ENCODE measurements around the gene COG5. TPM values are rescaled to one million over a fixed set of nuclear protein-coding genes. Genes with fewer than 3 reads are reported as not detected.
"Not testable (repeated sequence)": the region's sequence is repeated elsewhere in the genome, so short reads cannot be mapped to it uniquely, and the experiment has no call there.

COG5 gene
- total RNA-seq, 1 donor from 2014 or later: 21.4 TPM

GRCh38 chr7:107253599-107253998, 310.1 kb downstream of the COG5 start:
- H3K27ac ChIP-seq (ENCODE audit: low read depth, low read length): no peak overlapping the region
- H3K36me3 ChIP-seq (ENCODE audit: control insufficient read depth in 3 of 3, insufficient read depth in 3 of 3, low read length in 3 of 3): no peaks in the 10 kb centered on the region
- H3K4me3 ChIP-seq (ENCODE audit: low read length in 3 of 3): no peak overlapping the region
- H3K27me3 ChIP-seq (ENCODE audit: control insufficient read depth in 3 of 3, insufficient read depth in 3 of 3, low read length in 3 of 3): no peaks in the 10 kb centered on the region
- no peak overlapping the region for H3K9ac ChIP-seq (ENCODE audit: low read depth in 1 of 3, low read length in 3 of 3)
- H3K9me3 ChIP-seq (ENCODE audit: control insufficient read depth in 3 of 3, low read length in 3 of 3): no peaks in the 10 kb centered on the region
- peaks cover 4 to 12% (median 11%) of the 10 kb centered on the region in 3 donors for H3K4me1 ChIP-seq (ENCODE audit: control insufficient read depth in 3 of 3, insufficient read depth in 3 of 3, low read length in 3 of 3)

GRCh38 chr7:107251963-107252362, 311.8 kb downstream of the COG5 start:
- Histone ChIP-seq H3K27me3 (ENCODE audit: control insufficient read depth in 3 of 3, insufficient read depth in 3 of 3, low read length in 3 of 3) (no peaks in the 10 kb centered on the region), H3K4me3 (ENCODE audit: low read length in 3 of 3) (no peak overlapping the region), H3K4me1 (ENCODE audit: control insufficient read depth in 3 of 3, insufficient read depth in 3 of 3, low read length in 3 of 3) (peaks cover 0 to 7% (median 7%) of the 10 kb centered on the region in 3 donors), H3K9ac (ENCODE audit: low read depth in 1 of 3, low read length in 3 of 3) (no peak overlapping the region), H3K9me3 (ENCODE audit: control insufficient read depth in 3 of 3, low read length in 3 of 3) (no peaks in the 10 kb centered on the region), H3K36me3 (ENCODE audit: control insufficient read depth in 3 of 3, insufficient read depth in 3 of 3, low read length in 3 of 3) (peaks cover 0 to 7% (median 0%) of the 10 kb centered on the region in 3 donors), H3K27ac (ENCODE audit: low read depth, low read length) (no peak overlapping the region)

GRCh38 chr7:107248551-107249316, 315.0 kb downstream of the COG5 start:
- Histone ChIP-seq H3K27me3 (ENCODE audit: control insufficient read depth in 3 of 3, insufficient read depth in 3 of 3, low read length in 3 of 3) (no peaks in the 10 kb centered on the region), H3K9me3 (ENCODE audit: control insufficient read depth in 3 of 3, low read length in 3 of 3) (no peaks in the 10 kb centered on the region), H3K9ac (ENCODE audit: low read depth in 1 of 3, low read length in 3 of 3) (no peak overlapping the region), H3K27ac (ENCODE audit: low read depth, low read length) (no peak overlapping the region), H3K36me3 (ENCODE audit: control insufficient read depth in 3 of 3, insufficient read depth in 3 of 3, low read length in 3 of 3) (peaks cover 0 to 9% (median 3%) of the 10 kb centered on the region in 3 donors), H3K4me3 (ENCODE audit: low read length in 3 of 3) (no peak overlapping the region), H3K4me1 (ENCODE audit: control insufficient read depth in 3 of 3, insufficient read depth in 3 of 3, low read length in 3 of 3) (peaks cover 0 to 3% (median 3%) of the 10 kb centered on the region in 3 donors)

- not testable (repeated sequence) for H3K27ac ChIP-seq (ENCODE audit: low read depth, low read length); H3K9me3 ChIP-seq (ENCODE audit: control insufficient read depth in 3 of 3, low read length in 3 of 3); H3K27me3 ChIP-seq (ENCODE audit: control insufficient read depth in 3 of 3, insufficient read depth in 3 of 3, low read length in 3 of 3); H3K9ac ChIP-seq (ENCODE audit: low read depth in 1 of 3, low read length in 3 of 3); H3K4me3 ChIP-seq (ENCODE audit: low read length in 3 of 3); H3K36me3 ChIP-seq (ENCODE audit: control insufficient read depth in 3 of 3, insufficient read depth in 3 of 3, low read length in 3 of 3); H3K4me1 ChIP-seq (ENCODE audit: control insufficient read depth in 3 of 3, insufficient read depth in 3 of 3, low read length in 3 of 3)
These were observed 316.9 kb downstream of the COG5 start for GRCh38 chr7:107246836-107247235.

GRCh38 chr7:107244613-107245012, 319.1 kb downstream of the COG5 start:
- no peaks in the 10 kb centered on the region for H3K27me3 ChIP-seq (ENCODE audit: control insufficient read depth in 3 of 3, insufficient read depth in 3 of 3, low read length in 3 of 3)
- no peaks in the 10 kb centered on the region for H3K9me3 ChIP-seq (ENCODE audit: control insufficient read depth in 3 of 3, low read length in 3 of 3)
- no peak overlapping the region for H3K4me3 ChIP-seq (ENCODE audit: low read length in 3 of 3)
- no peak overlapping the region for H3K9ac ChIP-seq (ENCODE audit: low read depth in 1 of 3, low read length in 3 of 3)
- H3K27ac ChIP-seq (ENCODE audit: low read depth, low read length): no peak overlapping the region
- peaks cover 0 to 9% (median 3%) of the 10 kb centered on the region in 3 donors for H3K36me3 ChIP-seq (ENCODE audit: control insufficient read depth in 3 of 3, insufficient read depth in 3 of 3, low read length in 3 of 3)
- H3K4me1 ChIP-seq (ENCODE audit: control insufficient read depth in 3 of 3, insufficient read depth in 3 of 3, low read length in 3 of 3): no peaks in the 10 kb centered on the region

GRCh38 chr7:107242267-107242666, 321.5 kb downstream of the COG5 start:
- Histone ChIP-seq H3K36me3 (ENCODE audit: control insufficient read depth in 3 of 3, insufficient read depth in 3 of 3, low read length in 3 of 3) (peaks cover 0 to 3% (median 2%) of the 10 kb centered on the region in 3 donors), H3K4me1 (ENCODE audit: control insufficient read depth in 3 of 3, insufficient read depth in 3 of 3, low read length in 3 of 3) (no peaks in the 10 kb centered on the region), H3K27ac (ENCODE audit: low read depth, low read length) (no peak overlapping the region), H3K27me3 (ENCODE audit: control insufficient read depth in 3 of 3, insufficient read depth in 3 of 3, low read length in 3 of 3) (no peaks in the 10 kb centered on the region), H3K9ac (ENCODE audit: low read depth in 1 of 3, low read length in 3 of 3) (no peak overlapping the region), H3K4me3 (ENCODE audit: low read length in 3 of 3) (no peak overlapping the region), H3K9me3 (ENCODE audit: control insufficient read depth in 3 of 3, low read length in 3 of 3) (no peaks in the 10 kb centered on the region)

GRCh38 chr7:107237451-107237850, 326.3 kb downstream of the COG5 start:
- Histone ChIP-seq H3K4me3 (ENCODE audit: low read length in 3 of 3) (no peak overlapping the region), H3K27ac (ENCODE audit: low read depth, low read length) (no peak overlapping the region), H3K27me3 (ENCODE audit: control insufficient read depth in 3 of 3, insufficient read depth in 3 of 3, low read length in 3 of 3) (no peaks in the 10 kb centered on the region), H3K4me1 (ENCODE audit: control insufficient read depth in 3 of 3, insufficient read depth in 3 of 3, low read length in 3 of 3) (peaks cover 0 to 12% (median 5%) of the 10 kb centered on the region in 3 donors), H3K9ac (ENCODE audit: low read depth in 1 of 3, low read length in 3 of 3) (no peak overlapping the region), H3K9me3 (ENCODE audit: control insufficient read depth in 3 of 3, low read length in 3 of 3) (no peaks in the 10 kb centered on the region), H3K36me3 (ENCODE audit: control insufficient read depth in 3 of 3, insufficient read depth in 3 of 3, low read length in 3 of 3) (peaks cover 0 to 5% (median 3%) of the 10 kb centered on the region in 3 donors)

- H3K27me3 ChIP-seq (ENCODE audit: control insufficient read depth in 3 of 3, insufficient read depth in 3 of 3, low read length in 3 of 3): no peaks in the 10 kb centered on the region
- peaks cover 0 to 5% (median 3%) of the 10 kb centered on the region in 3 donors for H3K36me3 ChIP-seq (ENCODE audit: control insufficient read depth in 3 of 3, insufficient read depth in 3 of 3, low read length in 3 of 3)
- peaks cover 0 to 12% (median 5%) of the 10 kb centered on the region in 3 donors for H3K4me1 ChIP-seq (ENCODE audit: control insufficient read depth in 3 of 3, insufficient read depth in 3 of 3, low read length in 3 of 3)
- H3K9ac ChIP-seq (ENCODE audit: low read depth in 1 of 3, low read length in 3 of 3): no peak overlapping the region
- H3K9me3 ChIP-seq (ENCODE audit: control insufficient read depth in 3 of 3, low read length in 3 of 3): no peaks in the 10 kb centered on the region
- no peak overlapping the region for H3K27ac ChIP-seq (ENCODE audit: low read depth, low read length)
- H3K4me3 ChIP-seq (ENCODE audit: low read length in 3 of 3): no peak overlapping the region
These were observed 326.9 kb downstream of the COG5 start for GRCh38 chr7:107236862-107237261.

GRCh38 chr7:107234436-107234835, 329.3 kb downstream of the COG5 start:
- H3K9ac ChIP-seq (ENCODE audit: low read depth in 1 of 3, low read length in 3 of 3): no peak overlapping the region
- no peaks in the 10 kb centered on the region for H3K9me3 ChIP-seq (ENCODE audit: control insufficient read depth in 3 of 3, low read length in 3 of 3)
- H3K36me3 ChIP-seq (ENCODE audit: control insufficient read depth in 3 of 3, insufficient read depth in 3 of 3, low read length in 3 of 3): peaks cover 0 to 5% (median 3%) of the 10 kb centered on the region in 3 donors
- no peak overlapping the region for H3K4me3 ChIP-seq (ENCODE audit: low read length in 3 of 3)
- H3K27me3 ChIP-seq (ENCODE audit: control insufficient read depth in 3 of 3, insufficient read depth in 3 of 3, low read length in 3 of 3): no peaks in the 10 kb centered on the region
- no peak overlapping the region for H3K27ac ChIP-seq (ENCODE audit: low read depth, low read length)
- H3K4me1 ChIP-seq (ENCODE audit: control insufficient read depth in 3 of 3, insufficient read depth in 3 of 3, low read length in 3 of 3): peaks cover 0 to 12% (median 5%) of the 10 kb centered on the region in 3 donors

GRCh38 chr7:107233981-107234380, 329.7 kb downstream of the COG5 start:
- peaks cover 0 to 12% (median 5%) of the 10 kb centered on the region in 3 donors for H3K4me1 ChIP-seq (ENCODE audit: control insufficient read depth in 3 of 3, insufficient read depth in 3 of 3, low read length in 3 of 3)
- H3K9ac ChIP-seq (ENCODE audit: low read depth in 1 of 3, low read length in 3 of 3): no peak overlapping the region
- no peaks in the 10 kb centered on the region for H3K27me3 ChIP-seq (ENCODE audit: control insufficient read depth in 3 of 3, insufficient read depth in 3 of 3, low read length in 3 of 3)
- H3K9me3 ChIP-seq (ENCODE audit: control insufficient read depth in 3 of 3, low read length in 3 of 3): no peaks in the 10 kb centered on the region
- H3K27ac ChIP-seq (ENCODE audit: low read depth, low read length): no peak overlapping the region
- H3K36me3 ChIP-seq (ENCODE audit: control insufficient read depth in 3 of 3, insufficient read depth in 3 of 3, low read length in 3 of 3): peaks cover 0 to 5% (median 3%) of the 10 kb centered on the region in 3 donors
- no peak overlapping the region for H3K4me3 ChIP-seq (ENCODE audit: low read length in 3 of 3)
